Nephron (organoid): ENCODE measurements around the gene TTC12.

Source experiments
- H3K27ac Mint-ChIP-seq, 3 experiments: 2 replicates each; pipeline ENCODE4 v1.8.0; 2020; ENCODE audit warnings: mixed read lengths in 3 of 3, mild to moderate bottlenecking in 2 of 3, moderate library complexity in 1 of 3
- H3K27me3 Mint-ChIP-seq: 2 replicates; pipeline ENCODE4 v1.8.0; 2021; ENCODE audit warnings: low read depth, mild to moderate bottlenecking, moderate library complexity, mixed read lengths
- H3K36me3 Mint-ChIP-seq: 2 replicates; pipeline ENCODE4 v1.8.0; 2020; ENCODE audit warnings: low read depth, mixed read lengths
- H3K4me1 Mint-ChIP-seq: 2 replicates; pipeline ENCODE4 v1.8.0; 2020; ENCODE audit warnings: mixed read lengths
- H3K4me3 Mint-ChIP-seq, 3 experiments: 2 replicates each; pipeline ENCODE4 v1.8.0; 2020; ENCODE audit warnings: mild to moderate bottlenecking in 3 of 3, mixed read lengths in 3 of 3, moderate library complexity in 2 of 3
- H3K9me3 Mint-ChIP-seq: 2 replicates; pipeline ENCODE4 v1.8.0; 2020; ENCODE audit warnings: mixed read lengths
- CTCF ChIP-seq, 3 experiments: fragments of 200-600 bp; sonication (generic); IDR thresholded peaks; one replicate each; pipeline ENCODE4 v1.5.0; 2021; ENCODE audit warnings: antibody characterized with exemption in 3 of 3; ENCODE audit not compliant: unreplicated experiment in 3 of 3

TTC12 gene

GRCh38 chr11:113275602-113276001 lies 38.8 kb upstream of the TTC12 start:
- Mint-ChIP-seq H3K27me3 (no peaks in the 10 kb centered on the region), H3K4me3 (no peak overlapping the region), H3K4me1 (no peaks in the 10 kb centered on the region), H3K27ac (no peak overlapping the region), H3K36me3 (peaks cover 37% of the 10 kb centered on the region), H3K9me3 (no peaks in the 10 kb centered on the region)
- no peak for TF ChIP-seq CTCF (IDR thresholded peaks at IDR 0.05; ENCODE audit: unreplicated experiment in 3 of 3)

GRCh38 chr11:113276466-113276865 lies 37.9 kb upstream of the TTC12 start:
- H3K9me3 Mint-ChIP-seq: no peaks in the 10 kb centered on the region
- no peak overlapping the region for H3K4me3 Mint-ChIP-seq
- H3K27me3 Mint-ChIP-seq: no peaks in the 10 kb centered on the region
- peaks cover 33% of the 10 kb centered on the region for H3K36me3 Mint-ChIP-seq
- H3K4me1 Mint-ChIP-seq: no peaks in the 10 kb centered on the region
- H3K27ac Mint-ChIP-seq: peak overlapping the region in 1 of 3 experiments; percentile 15
- TF ChIP-seq CTCF (IDR thresholded peaks at IDR 0.05; ENCODE audit: unreplicated experiment in 3 of 3): no peak

- H3K4me1 Mint-ChIP-seq: no peaks in the 10 kb centered on the region
- TF ChIP-seq CTCF (IDR thresholded peaks at IDR 0.05; ENCODE audit: unreplicated experiment in 3 of 3): no peak
- H3K9me3 Mint-ChIP-seq: no peaks in the 10 kb centered on the region
- peaks cover 25% of the 10 kb centered on the region for H3K36me3 Mint-ChIP-seq
- no peak overlapping the region for H3K27ac Mint-ChIP-seq
- no peaks in the 10 kb centered on the region for H3K27me3 Mint-ChIP-seq
- no peak overlapping the region for H3K4me3 Mint-ChIP-seq
These were observed 36.5 kb upstream of the TTC12 start for GRCh38 chr11:113277907-113278306.

- H3K27ac Mint-ChIP-seq: no peak overlapping the region
- H3K9me3 Mint-ChIP-seq: no peaks in the 10 kb centered on the region
- H3K36me3 Mint-ChIP-seq: peaks cover 24% of the 10 kb centered on the region
- no peak overlapping the region for H3K4me3 Mint-ChIP-seq
- no peaks in the 10 kb centered on the region for H3K4me1 Mint-ChIP-seq
- TF ChIP-seq CTCF (IDR thresholded peaks at IDR 0.05; ENCODE audit: unreplicated experiment in 3 of 3): no peak
- H3K27me3 Mint-ChIP-seq: no peaks in the 10 kb centered on the region
These were observed 35.9 kb upstream of the TTC12 start for GRCh38 chr11:113278481-113278880.

GRCh38 chr11:113278925-113279324 lies 35.5 kb upstream of the TTC12 start:
- TF ChIP-seq CTCF (IDR thresholded peaks at IDR 0.05; ENCODE audit: unreplicated experiment in 3 of 3): no peak

GRCh38 chr11:113279591-113279990 lies 34.8 kb upstream of the TTC12 start:
- H3K4me3 Mint-ChIP-seq: no peak overlapping the region
- peaks cover 24% of the 10 kb centered on the region for H3K36me3 Mint-ChIP-seq
- TF ChIP-seq CTCF (IDR thresholded peaks at IDR 0.05; ENCODE audit: unreplicated experiment in 3 of 3): no peak
- no peak overlapping the region for H3K27ac Mint-ChIP-seq
- no peaks in the 10 kb centered on the region for H3K27me3 Mint-ChIP-seq
- no peaks in the 10 kb centered on the region for H3K4me1 Mint-ChIP-seq
- H3K9me3 Mint-ChIP-seq: no peaks in the 10 kb centered on the region

More at GRCh38 chr11:113278925-113279324, 35.5 kb upstream of the TTC12 start:
- Mint-ChIP-seq H3K9me3 (no peaks in the 10 kb centered on the region), H3K4me1 (no peaks in the 10 kb centered on the region), H3K27me3 (no peaks in the 10 kb centered on the region), H3K36me3 (peaks cover 24% of the 10 kb centered on the region), H3K4me3 (no peak overlapping the region), H3K27ac (no peak overlapping the region)
